ENCODE results near the gene GRIN1.

- TF ChIP-seq CTCF (conservative IDR thresholded peaks at IDR 0.05; ENCODE audit: low read depth, low read length) (no peak), EZH2 (IDR thresholded peaks at IDR 0.05; ENCODE audit: borderline replicate concordance, low read depth, low read length, poor library complexity, severe bottlenecking) (no peak)
Measured at GRCh38 chr9:137130176-137130755, 8.7 kb upstream of the GRIN1 start.

Data from A673 (cell line).